Rectal smooth muscle tissue (tissue), 1 donor: ENCODE data around the gene FNTB.

Experiments used
- H3K27ac ChIP-seq: one replicate; pipeline ENCODE4 v1.7.0; 2013; ENCODE audit warnings: low read depth, low read length, inconsistent platforms
- H3K27me3 ChIP-seq: one replicate; pipeline ENCODE4 v1.7.0; 2013; ENCODE audit warnings: low read length; ENCODE audit not compliant: control insufficient read depth, insufficient read depth
- H3K36me3 ChIP-seq: one replicate; pipeline ENCODE4 v1.7.0; 2013; ENCODE audit warnings: low read length; ENCODE audit not compliant: control insufficient read depth, insufficient read depth
- H3K4me1 ChIP-seq: one replicate; pipeline ENCODE4 v1.7.0; 2013; ENCODE audit warnings: low read length; ENCODE audit not compliant: control insufficient read depth, insufficient read depth
- H3K4me3 ChIP-seq: one replicate; pipeline ENCODE4 v1.7.0; 2013; ENCODE audit warnings: low read length
- H3K9ac ChIP-seq: one replicate; pipeline ENCODE4 v1.7.0; 2013; ENCODE audit warnings: low read length

Gene FNTB

GRCh38 chr14:64994540-64994939, 7.8 kb downstream of the FNTB start:
- Histone ChIP-seq H3K4me1 (no peaks in the 10 kb centered on the region), H3K27me3 (no peaks in the 10 kb centered on the region), H3K27ac (no peak overlapping the region), H3K36me3 (no peaks in the 10 kb centered on the region), H3K4me3 (no peak overlapping the region), H3K9ac (no peak overlapping the region)

GRCh38 chr14:64995291-64995690, 8.6 kb downstream of the FNTB start:
- Histone ChIP-seq H3K27ac (no peak overlapping the region), H3K4me1 (no peaks in the 10 kb centered on the region), H3K4me3 (no peak overlapping the region), H3K36me3 (no peaks in the 10 kb centered on the region), H3K27me3 (no peaks in the 10 kb centered on the region), H3K9ac (no peak overlapping the region)

GRCh38 chr14:64997108-64997794, 10.6 kb downstream of the FNTB start:
- no peak overlapping the region for H3K27ac ChIP-seq
- H3K36me3 ChIP-seq = no peaks in the 10 kb centered on the region
- H3K27me3 ChIP-seq = no peaks in the 10 kb centered on the region
- no peaks in the 10 kb centered on the region for H3K4me1 ChIP-seq
- no peak overlapping the region for H3K9ac ChIP-seq
- no peak overlapping the region for H3K4me3 ChIP-seq

- Histone ChIP-seq H3K27ac (no peak overlapping the region), H3K4me1 (no peaks in the 10 kb centered on the region), H3K27me3 (no peaks in the 10 kb centered on the region), H3K9ac (no peak overlapping the region), H3K36me3 (no peaks in the 10 kb centered on the region), H3K4me3 (no peak overlapping the region)
Observed at GRCh38 chr14:64998455-64998931, 11.8 kb downstream of the FNTB start.

- Histone ChIP-seq H3K4me1 (no peaks in the 10 kb centered on the region), H3K4me3 (no peak overlapping the region), H3K9ac (no peak overlapping the region), H3K27ac (no peak overlapping the region), H3K36me3 (peaks cover 3% of the 10 kb centered on the region), H3K27me3 (no peaks in the 10 kb centered on the region)
Observed at GRCh38 chr14:65000898-65001591, 14.3 kb downstream of the FNTB start.

- Histone ChIP-seq H3K36me3 (peaks cover 3% of the 10 kb centered on the region), H3K27ac (no peak overlapping the region), H3K27me3 (no peaks in the 10 kb centered on the region), H3K4me3 (no peak overlapping the region), H3K9ac (no peak overlapping the region), H3K4me1 (no peaks in the 10 kb centered on the region)
Observed at GRCh38 chr14:65001723-65002122, 15.0 kb downstream of the FNTB start.

- no peaks in the 10 kb centered on the region for H3K4me1 ChIP-seq
- H3K27me3 ChIP-seq = no peaks in the 10 kb centered on the region
- H3K4me3 ChIP-seq = no peak overlapping the region
- no peak overlapping the region for H3K27ac ChIP-seq
- no peak overlapping the region for H3K9ac ChIP-seq
- peaks cover 3% of the 10 kb centered on the region for H3K36me3 ChIP-seq
Observed at GRCh38 chr14:65002586-65003210, 16.0 kb downstream of the FNTB start.

GRCh38 chr14:65003394-65003793, 16.7 kb downstream of the FNTB start:
- no peak overlapping the region for H3K4me3 ChIP-seq
- no peak overlapping the region for H3K9ac ChIP-seq
- no peaks in the 10 kb centered on the region for H3K4me1 ChIP-seq
- H3K27ac ChIP-seq = no peak overlapping the region
- no peaks in the 10 kb centered on the region for H3K27me3 ChIP-seq
- peaks cover 3% of the 10 kb centered on the region for H3K36me3 ChIP-seq

- H3K27ac ChIP-seq = no peak overlapping the region
Observed at GRCh38 chr14:65006261-65006721, 19.6 kb downstream of the FNTB start.

GRCh38 chr14:65007202-65007601, 20.5 kb downstream of the FNTB start:
- H3K36me3 ChIP-seq = peaks cover 3% of the 10 kb centered on the region
- no peak overlapping the region for H3K4me3 ChIP-seq
- no peak overlapping the region for H3K9ac ChIP-seq
- no peaks in the 10 kb centered on the region for H3K27me3 ChIP-seq
- H3K4me1 ChIP-seq = no peaks in the 10 kb centered on the region
- H3K27ac ChIP-seq = no peak overlapping the region

More at GRCh38 chr14:65006261-65006721, 19.6 kb downstream of the FNTB start:
- H3K4me1 ChIP-seq = no peaks in the 10 kb centered on the region
- H3K9ac ChIP-seq = no peak overlapping the region
- H3K4me3 ChIP-seq = no peak overlapping the region
- H3K27me3 ChIP-seq = no peaks in the 10 kb centered on the region
- H3K36me3 ChIP-seq = peaks cover 3% of the 10 kb centered on the region

GRCh38 chr14:65010211-65010931, 23.7 kb downstream of the FNTB start:
- no peaks in the 10 kb centered on the region for H3K27me3 ChIP-seq
- no peak overlapping the region for H3K27ac ChIP-seq
- H3K9ac ChIP-seq = no peak overlapping the region

GRCh38 chr14:65011538-65011937, 24.8 kb downstream of the FNTB start:
- H3K9ac ChIP-seq = no peak overlapping the region
- no peaks in the 10 kb centered on the region for H3K27me3 ChIP-seq
- H3K27ac ChIP-seq = no peak overlapping the region
- no peak overlapping the region for H3K4me3 ChIP-seq
- no peaks in the 10 kb centered on the region for H3K4me1 ChIP-seq
- peaks cover 6% of the 10 kb centered on the region for H3K36me3 ChIP-seq

More at GRCh38 chr14:65010211-65010931, 23.7 kb downstream of the FNTB start:
- no peak overlapping the region for H3K4me3 ChIP-seq
- H3K4me1 ChIP-seq = no peaks in the 10 kb centered on the region
- peaks cover 7% of the 10 kb centered on the region for H3K36me3 ChIP-seq
